ENCODE results near the gene CFP.

GRCh38 chrX:47610511-47610910 lies 19.2 kb downstream of the CFP start:
- no peak for TF ChIP-seq CTCF (IDR thresholded peaks at IDR 0.05)
- TF ChIP-seq ZFX (IDR thresholded peaks at IDR 0.05; ENCODE audit: borderline replicate concordance): no peak
